ENCODE measurements around the gene UBASH3B. TPM values are rescaled to one million over a fixed set of nuclear protein-coding genes. Genes with fewer than 3 reads are reported as not detected.

UBASH3B gene
- total RNA-seq, 3 donors from 2014 or later: 3.5 to 5.9 (median 3.9) TPM

DNA sequence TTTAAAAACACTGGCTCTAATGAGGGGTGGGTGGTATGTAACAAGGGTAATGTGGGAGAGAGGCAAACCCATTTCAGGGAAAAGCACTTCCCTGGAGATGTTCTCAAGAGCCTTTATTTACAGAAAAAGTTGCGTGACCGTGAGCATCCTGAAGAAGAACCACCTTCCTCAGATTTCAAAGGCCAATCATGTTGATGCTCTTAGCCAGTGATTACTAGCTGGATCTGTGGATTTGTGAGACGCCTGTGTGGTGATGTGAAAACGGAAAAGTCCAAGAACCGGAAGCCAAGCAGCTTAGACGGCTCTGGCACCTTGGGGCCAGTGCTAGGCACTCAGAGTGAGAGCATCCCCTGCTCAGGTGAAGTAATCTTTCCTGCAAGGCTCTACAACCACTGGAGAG lies 12.6 kb upstream of the UBASH3B start:
- Histone ChIP-seq H3K36me3 (ENCODE audit: low read depth) (no peaks in the 10 kb centered on the region), H3K4me3 (no peak overlapping the region), H3K9me3 (no peaks in the 10 kb centered on the region), H3K4me1 (ENCODE audit: low read depth) (no peaks in the 10 kb centered on the region)
- TF ChIP-seq, protein P1, sequence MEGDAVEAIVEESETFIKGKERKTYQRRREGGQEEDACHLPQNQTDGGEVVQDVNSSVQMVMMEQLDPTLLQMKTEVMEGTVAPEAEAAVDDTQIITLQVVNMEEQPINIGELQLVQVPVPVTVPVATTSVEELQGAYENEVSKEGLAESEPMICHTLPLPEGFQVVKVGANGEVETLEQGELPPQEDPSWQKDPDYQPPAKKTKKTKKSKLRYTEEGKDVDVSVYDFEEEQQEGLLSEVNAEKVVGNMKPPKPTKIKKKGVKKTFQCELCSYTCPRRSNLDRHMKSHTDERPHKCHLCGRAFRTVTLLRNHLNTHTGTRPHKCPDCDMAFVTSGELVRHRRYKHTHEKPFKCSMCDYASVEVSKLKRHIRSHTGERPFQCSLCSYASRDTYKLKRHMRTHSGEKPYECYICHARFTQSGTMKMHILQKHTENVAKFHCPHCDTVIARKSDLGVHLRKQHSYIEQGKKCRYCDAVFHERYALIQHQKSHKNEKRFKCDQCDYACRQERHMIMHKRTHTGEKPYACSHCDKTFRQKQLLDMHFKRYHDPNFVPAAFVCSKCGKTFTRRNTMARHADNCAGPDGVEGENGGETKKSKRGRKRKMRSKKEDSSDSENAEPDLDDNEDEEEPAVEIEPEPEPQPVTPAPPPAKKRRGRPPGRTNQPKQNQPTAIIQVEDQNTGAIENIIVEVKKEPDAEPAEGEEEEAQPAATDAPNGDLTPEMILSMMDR (IDR thresholded peaks at IDR 0.05): no peak
- DNase-seq: no peak
- intact Hi-C loops (cut with DNase I, micrococcal nuclease): no loop called here
- ATAC-seq: no peak

DNA sequence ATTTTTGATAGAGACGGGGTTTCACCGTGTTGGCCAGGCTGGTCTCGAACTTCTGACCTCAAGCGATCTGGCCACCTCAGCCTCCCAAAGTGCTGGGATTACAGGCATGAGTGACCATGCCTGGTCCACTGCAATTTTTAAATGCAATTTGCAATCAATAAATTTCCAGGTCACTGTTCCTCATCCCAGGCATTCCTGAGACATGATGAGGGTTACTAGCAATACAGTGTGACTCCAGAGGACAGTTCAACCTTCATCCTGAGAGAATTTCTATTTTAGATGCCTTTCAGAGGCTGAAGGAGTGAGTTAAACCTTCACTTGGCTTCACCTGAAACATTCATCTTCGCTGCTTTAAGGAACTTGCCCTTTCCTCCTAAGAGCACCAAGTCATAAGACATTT lies 9.7 kb upstream of the UBASH3B start:
- intact Hi-C loops (cut with DNase I, micrococcal nuclease): no loop called here
- no peaks in the 10 kb centered on the region for H3K9me3 ChIP-seq
- TF ChIP-seq, protein P1 (IDR thresholded peaks at IDR 0.05): no peak
- DNase-seq (no peak), ATAC-seq (no peak)
- H3K36me3 ChIP-seq (ENCODE audit: low read depth): no peaks in the 10 kb centered on the region
- no peaks in the 10 kb centered on the region for H3K4me1 ChIP-seq (ENCODE audit: low read depth)
- H3K4me3 ChIP-seq: no peak overlapping the region

DNA sequence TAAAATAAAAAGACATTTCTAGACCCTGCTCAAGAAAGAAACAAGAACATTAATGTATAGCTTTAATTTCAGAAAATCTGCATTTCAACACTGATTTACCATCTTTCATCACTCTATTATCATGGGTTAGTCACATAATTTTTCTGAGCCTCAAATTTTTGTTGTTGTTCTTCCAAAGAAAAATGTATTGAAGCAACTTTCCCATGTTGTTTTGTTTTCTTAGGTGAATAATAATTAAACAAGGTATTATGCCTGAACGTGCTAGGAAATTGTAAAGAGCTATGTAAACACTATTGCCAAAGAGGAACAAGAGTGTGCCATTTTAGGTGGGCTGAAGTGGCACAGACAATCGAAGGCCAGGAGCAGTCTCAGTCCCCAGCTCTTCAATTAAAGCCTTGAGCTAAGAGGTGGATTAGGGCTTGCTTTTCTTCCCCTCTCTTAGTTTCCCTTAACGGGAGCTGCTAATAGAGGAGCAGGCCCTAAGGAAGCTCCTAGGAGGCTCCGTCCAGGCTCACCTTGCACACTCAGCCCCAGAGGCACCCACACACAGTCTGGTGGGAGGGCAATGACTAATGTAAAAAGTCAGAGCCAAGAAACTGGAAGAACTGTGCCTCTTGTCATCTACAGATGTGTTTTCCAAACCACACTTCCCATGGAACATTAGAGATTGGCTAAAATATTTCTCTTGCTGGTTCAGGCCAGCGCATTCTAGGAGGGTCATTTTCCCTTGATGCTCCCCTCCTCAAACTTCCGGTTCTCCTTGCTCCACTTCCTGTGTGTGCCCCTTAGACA lies 8.8 kb upstream of the UBASH3B start:
- DNase-seq: no peak
- TF ChIP-seq, protein P1 (IDR thresholded peaks at IDR 0.05): no peak
- Histone ChIP-seq H3K36me3 (ENCODE audit: low read depth) (no peaks in the 10 kb centered on the region), H3K4me1 (ENCODE audit: low read depth) (no peaks in the 10 kb centered on the region), H3K4me3 (no peak overlapping the region), H3K9me3 (no peaks in the 10 kb centered on the region)
- no peak for ATAC-seq
- intact Hi-C loops (cut with DNase I, micrococcal nuclease): no loop called here

DNA sequence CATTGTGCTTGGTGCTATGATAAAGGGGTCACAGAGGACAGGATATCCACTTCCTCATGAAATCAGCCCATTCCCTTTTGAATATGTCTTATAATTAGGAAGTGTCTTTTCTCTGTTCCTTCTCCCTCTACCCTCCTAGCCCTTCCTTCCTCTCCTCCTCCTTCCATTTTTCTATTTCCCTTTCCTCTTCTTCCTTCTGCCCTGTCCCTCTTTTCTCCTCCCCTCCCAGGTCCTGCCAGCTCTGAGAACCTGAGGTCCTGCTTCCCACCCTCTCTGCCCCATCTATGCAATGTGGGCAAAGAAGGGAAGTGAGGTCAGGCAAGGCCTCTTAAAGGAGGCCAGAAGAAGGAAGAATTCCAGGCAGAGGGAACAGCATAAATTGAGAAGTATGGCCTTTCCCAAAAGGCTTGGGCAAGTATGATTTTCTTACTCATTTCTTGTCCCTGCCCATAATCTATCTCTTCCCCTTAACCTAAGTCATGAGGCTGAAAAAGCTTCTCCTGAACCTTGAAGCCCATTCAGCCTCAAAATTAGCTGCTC lies 7.7 kb upstream of the UBASH3B start:
- ATAC-seq: no peak
- intact Hi-C loops (cut with DNase I, micrococcal nuclease): no loop called here
- no peaks in the 10 kb centered on the region for H3K4me1 ChIP-seq (ENCODE audit: low read depth)
- no peaks in the 10 kb centered on the region for H3K9me3 ChIP-seq
- H3K4me3 ChIP-seq: no peak overlapping the region
- TF ChIP-seq, protein P1 (IDR thresholded peaks at IDR 0.05): no peak
- no peak for DNase-seq
- no peaks in the 10 kb centered on the region for H3K36me3 ChIP-seq (ENCODE audit: low read depth)

DNA sequence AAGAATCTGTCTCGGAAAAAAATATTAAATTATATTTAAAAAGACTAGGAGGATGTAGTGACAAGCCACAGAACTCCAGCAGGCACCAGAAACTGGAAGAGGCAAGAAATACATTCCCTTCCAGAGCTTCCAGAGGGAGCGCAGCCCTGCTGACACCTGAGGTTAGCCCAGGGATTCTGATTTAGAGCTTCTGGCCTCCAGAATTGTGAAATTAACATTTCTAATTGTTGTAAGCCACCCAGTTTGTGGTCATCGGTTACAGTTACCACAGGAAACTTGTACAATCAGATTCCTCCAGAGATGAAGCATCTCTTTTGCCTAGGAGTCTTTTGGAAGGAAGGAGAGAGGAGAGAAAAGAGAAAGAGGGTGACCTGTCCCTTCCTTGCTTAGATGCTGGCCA lies 6.4 kb upstream of the UBASH3B start:
- no peak overlapping the region for H3K4me3 ChIP-seq
- TF ChIP-seq, protein P1 (IDR thresholded peaks at IDR 0.05): no peak
- no peaks in the 10 kb centered on the region for H3K9me3 ChIP-seq
- ATAC-seq (no peak), DNase-seq (no peak)
- H3K4me1 ChIP-seq (ENCODE audit: low read depth): no peaks in the 10 kb centered on the region
- intact Hi-C loops (cut with DNase I, micrococcal nuclease): no loop called here
- H3K36me3 ChIP-seq (ENCODE audit: low read depth): no peaks in the 10 kb centered on the region
